ENCODE measurements around the gene GPR141. TPM values are rescaled to one million over a fixed set of nuclear protein-coding genes. Genes with fewer than 3 reads are reported as not detected.

The GPR141 gene
- total and polyA plus RNA-seq, 2 donors (not counting 1 experiment from before 2014, with no cell fraction given), result not detected

DNA sequence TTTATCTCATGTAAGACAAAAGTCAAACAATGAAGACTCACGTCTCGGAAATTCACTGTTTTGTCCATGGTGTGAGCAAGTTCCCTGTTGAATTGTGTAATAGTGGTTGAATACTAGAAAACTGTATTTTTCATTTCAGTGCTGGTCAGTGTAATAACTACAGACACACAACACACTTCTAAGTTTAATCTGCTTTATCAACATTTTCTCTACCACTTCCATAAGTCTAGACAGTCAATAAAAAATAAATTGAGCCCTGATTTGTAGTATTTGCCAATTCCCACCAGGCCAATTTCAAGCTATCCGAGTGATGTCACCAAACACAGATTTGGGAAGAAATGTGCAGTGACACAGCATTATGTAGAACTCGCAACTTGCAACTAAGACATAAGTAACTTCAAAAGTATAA lies 81.9 kb downstream of the GPR141 start:
- ATAC-seq (ENCODE audit: low read depth) (no peak), DNase-seq (no peak)
- Mint-ChIP-seq H3K9me3 (ENCODE audit: insufficient read depth) (peaks cover 3% of the 10 kb centered on the region), H3K4me3 (no peak overlapping the region), H3K27ac (no peak overlapping the region), H3K27me3 (peaks cover 7% of the 10 kb centered on the region), H3K4me1 (peaks cover 12% of the 10 kb centered on the region)
- no peaks in the 10 kb centered on the region for H3K27me3 ChIP-seq (replicated peaks in 1 of 4; ENCODE audit: control extremely low read depth in 1 of 4, control insufficient read depth in 3 of 4, insufficient read depth in 4 of 4, low read length in 3 of 4)
- H3K4me1 ChIP-seq (ENCODE audit: control insufficient read depth in 2 of 2, insufficient read depth in 2 of 2, low read length in 2 of 2), result peaks cover 5 to 7% of the 10 kb centered on the region in 2 donors
- no peaks in the 10 kb centered on the region for H3K36me3 ChIP-seq (replicated peaks in 1 of 2; ENCODE audit: control extremely low read depth in 1 of 2, control insufficient read depth in 1 of 2, extremely low read depth in 1 of 2, insufficient read depth in 2 of 2, low read length in 1 of 2)
- intact Hi-C loops (cut with micrococcal nuclease), result no loop called here
- H3K4me2 ChIP-seq (replicated peaks; ENCODE audit: low read depth, low read length, poor library complexity, severe bottlenecking), result no peak overlapping the region
- no CpG with 5 or more reads among the region's 4 CpGs for WGBS (ENCODE audit: insufficient coverage)
- TF ChIP-seq, protein P1, sequence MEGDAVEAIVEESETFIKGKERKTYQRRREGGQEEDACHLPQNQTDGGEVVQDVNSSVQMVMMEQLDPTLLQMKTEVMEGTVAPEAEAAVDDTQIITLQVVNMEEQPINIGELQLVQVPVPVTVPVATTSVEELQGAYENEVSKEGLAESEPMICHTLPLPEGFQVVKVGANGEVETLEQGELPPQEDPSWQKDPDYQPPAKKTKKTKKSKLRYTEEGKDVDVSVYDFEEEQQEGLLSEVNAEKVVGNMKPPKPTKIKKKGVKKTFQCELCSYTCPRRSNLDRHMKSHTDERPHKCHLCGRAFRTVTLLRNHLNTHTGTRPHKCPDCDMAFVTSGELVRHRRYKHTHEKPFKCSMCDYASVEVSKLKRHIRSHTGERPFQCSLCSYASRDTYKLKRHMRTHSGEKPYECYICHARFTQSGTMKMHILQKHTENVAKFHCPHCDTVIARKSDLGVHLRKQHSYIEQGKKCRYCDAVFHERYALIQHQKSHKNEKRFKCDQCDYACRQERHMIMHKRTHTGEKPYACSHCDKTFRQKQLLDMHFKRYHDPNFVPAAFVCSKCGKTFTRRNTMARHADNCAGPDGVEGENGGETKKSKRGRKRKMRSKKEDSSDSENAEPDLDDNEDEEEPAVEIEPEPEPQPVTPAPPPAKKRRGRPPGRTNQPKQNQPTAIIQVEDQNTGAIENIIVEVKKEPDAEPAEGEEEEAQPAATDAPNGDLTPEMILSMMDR (IDR thresholded peaks at IDR 0.05), result no peak
- no peak for TF ChIP-seq EZH2 (IDR thresholded peaks at IDR 0.05; ENCODE audit: borderline replicate concordance, insufficient read depth, low read depth, low read length, poor library complexity, severe bottlenecking)
- ChIA-PET POLR2A (no interaction called here), CTCF (no interaction called here)
- H3K79me2 ChIP-seq (ENCODE audit: control insufficient read depth, insufficient read depth, low read length), result no peaks in the 10 kb centered on the region
- no peak overlapping the region for H2AFZ ChIP-seq (ENCODE audit: insufficient read depth, low read depth, low read length, poor library complexity, severe bottlenecking)
- no peak overlapping the region for H3K9ac ChIP-seq (ENCODE audit: low read length)
- peaks cover 0 to 9% (median 0%) of the 10 kb centered on the region in 3 donors for H3K9me3 ChIP-seq (ENCODE audit: control extremely low read depth in 1 of 3, control insufficient read depth in 2 of 3, insufficient read depth in 1 of 3, low read length in 2 of 3)
- no peaks in the 10 kb centered on the region for H4K20me1 ChIP-seq (ENCODE audit: control insufficient read depth, insufficient read depth, low read length, poor library complexity, severe bottlenecking)
- no peak overlapping the region for H3K27ac ChIP-seq (ENCODE audit: low read length in 2 of 2)
- H3K4me3 ChIP-seq (ENCODE audit: control extremely low read depth in 1 of 5, extremely low read depth in 1 of 5, insufficient read depth in 1 of 5, low read depth in 2 of 5, low read length in 4 of 5), result no peak overlapping the region

DNA sequence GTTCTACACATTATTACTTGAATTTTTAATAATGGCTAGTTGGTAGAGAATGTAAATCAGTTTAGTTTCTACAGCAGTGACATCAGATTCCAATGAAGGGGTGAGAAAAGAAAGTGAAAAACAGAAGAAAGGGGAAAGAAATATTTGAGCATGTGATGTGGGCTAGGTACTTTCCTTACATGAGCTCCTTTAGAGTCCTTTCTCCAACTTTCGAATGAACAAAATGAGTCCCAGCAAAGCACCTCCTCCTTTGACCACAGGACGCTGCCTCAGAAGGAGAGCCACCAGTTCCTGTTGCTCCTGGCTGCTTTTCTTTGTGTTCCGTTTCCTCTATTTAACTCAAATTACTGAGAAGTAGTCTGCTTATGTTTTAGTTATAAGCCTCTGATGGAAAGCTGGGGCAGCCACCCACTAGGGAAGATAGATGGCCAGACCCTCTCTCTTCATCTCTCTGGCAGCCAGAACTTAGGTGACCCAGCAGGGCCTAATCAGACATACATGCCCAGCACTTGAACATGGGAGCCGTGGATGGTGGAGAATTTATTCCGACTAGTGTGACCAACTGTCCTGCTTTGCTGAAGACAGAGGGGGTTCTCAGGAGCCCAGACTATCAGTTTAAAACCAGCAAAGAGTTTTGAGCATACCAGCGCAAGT lies 82.4 kb downstream of the GPR141 start:
- peaks cover 0 to 9% (median 0%) of the 10 kb centered on the region in 3 donors for H3K9me3 ChIP-seq (ENCODE audit: control extremely low read depth in 1 of 3, control insufficient read depth in 2 of 3, insufficient read depth in 1 of 3, low read length in 2 of 3)
- no peaks in the 10 kb centered on the region for H3K79me2 ChIP-seq (ENCODE audit: control insufficient read depth, insufficient read depth, low read length)
- Mint-ChIP-seq H3K4me3 (no peak overlapping the region), H3K27me3 (peaks cover 4% of the 10 kb centered on the region), H3K4me1 (peaks cover 12% of the 10 kb centered on the region), H3K27ac (peak overlapping the region; percentile 20), H3K9me3 (ENCODE audit: insufficient read depth) (peaks cover 3% of the 10 kb centered on the region)
- H3K4me2 ChIP-seq (replicated peaks; ENCODE audit: low read depth, low read length, poor library complexity, severe bottlenecking), result no peak overlapping the region
- TF ChIP-seq, protein P1 (IDR thresholded peaks at IDR 0.05), result no peak
- no peak for TF ChIP-seq EZH2 (IDR thresholded peaks at IDR 0.05; ENCODE audit: borderline replicate concordance, insufficient read depth, low read depth, low read length, poor library complexity, severe bottlenecking)
- H3K4me3 ChIP-seq (ENCODE audit: control extremely low read depth in 1 of 5, extremely low read depth in 1 of 5, insufficient read depth in 1 of 5, low read depth in 2 of 5, low read length in 4 of 5), result no peak overlapping the region
- no peak overlapping the region for H3K9ac ChIP-seq (ENCODE audit: low read length)
- POLR2A ChIA-PET, result no interaction called here
- H3K36me3 ChIP-seq (replicated peaks in 1 of 2; ENCODE audit: control extremely low read depth in 1 of 2, control insufficient read depth in 1 of 2, extremely low read depth in 1 of 2, insufficient read depth in 2 of 2, low read length in 1 of 2), result no peaks in the 10 kb centered on the region
- H3K27ac ChIP-seq (ENCODE audit: low read length in 2 of 2), result no peak overlapping the region
- H3K4me1 ChIP-seq (ENCODE audit: control insufficient read depth in 2 of 2, insufficient read depth in 2 of 2, low read length in 2 of 2), result peaks cover 5 to 7% of the 10 kb centered on the region in 2 donors
- intact Hi-C loops (cut with micrococcal nuclease), result no loop called here
- DNase-seq (peak; percentile 38), ATAC-seq (ENCODE audit: low read depth) (no peak)
- 79% methylated on average over 4 of the region's 6 CpGs for WGBS (ENCODE audit: insufficient coverage)
- H2AFZ ChIP-seq (ENCODE audit: insufficient read depth, low read depth, low read length, poor library complexity, severe bottlenecking), result peak overlapping the region; percentile 40
- H4K20me1 ChIP-seq (ENCODE audit: control insufficient read depth, insufficient read depth, low read length, poor library complexity, severe bottlenecking), result no peaks in the 10 kb centered on the region
- CTCF ChIA-PET, result no interaction called here
- H3K27me3 ChIP-seq (replicated peaks in 1 of 4; ENCODE audit: control extremely low read depth in 1 of 4, control insufficient read depth in 3 of 4, insufficient read depth in 4 of 4, low read length in 3 of 4), result no peaks in the 10 kb centered on the region

All from B cell (primary cell).